ENCODE results near the gene ARRDC2.

- TF ChIP-seq, protein P1, sequence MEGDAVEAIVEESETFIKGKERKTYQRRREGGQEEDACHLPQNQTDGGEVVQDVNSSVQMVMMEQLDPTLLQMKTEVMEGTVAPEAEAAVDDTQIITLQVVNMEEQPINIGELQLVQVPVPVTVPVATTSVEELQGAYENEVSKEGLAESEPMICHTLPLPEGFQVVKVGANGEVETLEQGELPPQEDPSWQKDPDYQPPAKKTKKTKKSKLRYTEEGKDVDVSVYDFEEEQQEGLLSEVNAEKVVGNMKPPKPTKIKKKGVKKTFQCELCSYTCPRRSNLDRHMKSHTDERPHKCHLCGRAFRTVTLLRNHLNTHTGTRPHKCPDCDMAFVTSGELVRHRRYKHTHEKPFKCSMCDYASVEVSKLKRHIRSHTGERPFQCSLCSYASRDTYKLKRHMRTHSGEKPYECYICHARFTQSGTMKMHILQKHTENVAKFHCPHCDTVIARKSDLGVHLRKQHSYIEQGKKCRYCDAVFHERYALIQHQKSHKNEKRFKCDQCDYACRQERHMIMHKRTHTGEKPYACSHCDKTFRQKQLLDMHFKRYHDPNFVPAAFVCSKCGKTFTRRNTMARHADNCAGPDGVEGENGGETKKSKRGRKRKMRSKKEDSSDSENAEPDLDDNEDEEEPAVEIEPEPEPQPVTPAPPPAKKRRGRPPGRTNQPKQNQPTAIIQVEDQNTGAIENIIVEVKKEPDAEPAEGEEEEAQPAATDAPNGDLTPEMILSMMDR (IDR thresholded peaks at IDR 0.05), result no peak
- no peak for TF ChIP-seq POLR2A (IDR thresholded peaks at IDR 0.05)
Observed at GRCh38 chr19:18010149-18010548, 2.2 kb downstream of the ARRDC2 start.
